Naive thymus-derived CD4-positive, alpha-beta T cell (primary cell): ENCODE results near the gene NDUFA5. TPM values are rescaled to one million over a fixed set of nuclear protein-coding genes. Genes with fewer than 3 reads are reported as not detected.

Experiments
- ATAC-seq: fragments of 150-1000 bp; cut with Tn5 transposase; 2 replicates; pipeline ENCODE4 v1.10.0; 2021; ENCODE audit warnings: mild to moderate bottlenecking, moderate library complexity
- CTCF ChIA-PET: fragments of 350-600 bp; sonication (Branson Sonifier 250); formaldehyde crosslinking; loops from one replicate; lab custom pipeline; 2021; ENCODE audit warnings: antibody characterized with exemption; lab: Charles Lee
- POLR2A ChIA-PET: fragments of 350-600 bp; sonication (Branson Sonifier 250); formaldehyde crosslinking; loops from one replicate; lab custom pipeline; 2021; ENCODE audit warnings: antibody characterized with exemption, inconsistent platforms; lab: Charles Lee
- DNase-seq, 9 donors: peaks; one replicate each; pipeline versions ENCODE4 v3.0.0 to v3.0.0-alpha.2; 2020 to 2022; ENCODE audit warnings: mixed read lengths in 1 of 9
- H3K27ac ChIP-seq: one replicate; pipeline ENCODE4 v1.7.0; 2013; ENCODE audit warnings: mild to moderate bottlenecking, low read depth, low read length, moderate library complexity
- H3K27me3 ChIP-seq, 2 donors: one replicate each; pipeline ENCODE4 v1.7.0; 2013; ENCODE audit warnings: low read length in 2 of 2, mild to moderate bottlenecking in 2 of 2, moderate library complexity in 2 of 2; ENCODE audit not compliant: control insufficient read depth in 2 of 2, insufficient read depth in 2 of 2
- H3K36me3 ChIP-seq, 3 experiments: 1 replicate in 2 of 3; 2 replicates in 1 of 3; pipeline ENCODE4 v1.7.0; 2013; ENCODE audit warnings: low read length in 3 of 3, mild to moderate bottlenecking in 3 of 3, moderate library complexity in 1 of 3; ENCODE audit not compliant: insufficient read depth in 3 of 3, control insufficient read depth in 2 of 3
- H3K4me1 ChIP-seq, 2 donors: one replicate each; pipeline ENCODE4 v1.7.0; 2013; ENCODE audit warnings: low read length in 2 of 2, mild to moderate bottlenecking in 2 of 2, moderate library complexity in 1 of 2; ENCODE audit not compliant: control insufficient read depth in 2 of 2, insufficient read depth in 2 of 2
- H3K4me3 ChIP-seq: 2 replicates; pipeline ENCODE4 v1.7.0; 2013; ENCODE audit warnings: mild to moderate bottlenecking, low read length
- H3K9me3 ChIP-seq, 3 experiments: 1 replicate in 2 of 3; 2 replicates in 1 of 3; pipeline ENCODE4 v1.7.0; 2013; ENCODE audit warnings: low read length in 3 of 3; ENCODE audit not compliant: control insufficient read depth in 2 of 3
- H3K27ac Mint-ChIP-seq, 9 donors: one replicate each; pipeline ENCODE4 v1.8.0; 2020 to 2022; ENCODE audit warnings: mixed read lengths in 9 of 9, mild to moderate bottlenecking in 8 of 9, moderate library complexity in 5 of 9, inconsistent platforms in 2 of 9
- H3K27me3 Mint-ChIP-seq, 5 donors: one replicate each; pipeline ENCODE4 v1.8.0; 2021 to 2022; ENCODE audit warnings: mixed read lengths in 5 of 5, mild to moderate bottlenecking in 1 of 5
- H3K36me3 Mint-ChIP-seq, 5 donors: one replicate each; pipeline ENCODE4 v1.8.0; 2020 to 2022; ENCODE audit warnings: mixed read lengths in 5 of 5, mild to moderate bottlenecking in 3 of 5, inconsistent platforms in 1 of 5
- H3K4me1 Mint-ChIP-seq, 7 donors: one replicate each; pipeline ENCODE4 v1.8.0; 2020 to 2022; ENCODE audit warnings: mixed read lengths in 7 of 7, mild to moderate bottlenecking in 3 of 7, inconsistent platforms in 1 of 7
- H3K4me3 Mint-ChIP-seq, 10 donors: one replicate each; pipeline ENCODE4 v1.8.0; 2020 to 2022; ENCODE audit warnings: mild to moderate bottlenecking in 10 of 10, mixed read lengths in 10 of 10, moderate library complexity in 6 of 10, inconsistent platforms in 2 of 10
- H3K9me3 Mint-ChIP-seq, 11 donors: one replicate each; pipeline ENCODE4 v1.8.0; 2020 to 2022; ENCODE audit warnings: mixed read lengths in 11 of 11, mild to moderate bottlenecking in 4 of 11, inconsistent platforms in 1 of 11, moderate library complexity in 1 of 11
- intact Hi-C, 2 donors: fragments of 100-400 bp; cut with micrococcal nuclease; formaldehyde crosslinking; loops; one replicate each; pipeline ENCODE4 v1.15.1; 2023
- polyA plus RNA-seq, 2 donors: library from polyadenylated mRNA; unstranded; fragments of 300-500 nt; fragmentation: Illumina TruSeq; gene quantifications; one replicate each; pipeline ENCODE4 v1.2.3, GENCODE V29; 2021
- total RNA-seq, 6 experiments: library from RNA in 5 of 6; stranded (reverse) in 5 of 6; gene quantifications; 1 replicate in 5 of 6; 2 replicates in 1 of 6; pipeline ENCODE4 v1.2.3 and lab custom pipeline; 2021 to 2026

The NDUFA5 gene
- total and polyA plus RNA-seq, 7 experiments from 2014 or later = 40.8 to 97.8 (median 62.5) TPM

DNA sequence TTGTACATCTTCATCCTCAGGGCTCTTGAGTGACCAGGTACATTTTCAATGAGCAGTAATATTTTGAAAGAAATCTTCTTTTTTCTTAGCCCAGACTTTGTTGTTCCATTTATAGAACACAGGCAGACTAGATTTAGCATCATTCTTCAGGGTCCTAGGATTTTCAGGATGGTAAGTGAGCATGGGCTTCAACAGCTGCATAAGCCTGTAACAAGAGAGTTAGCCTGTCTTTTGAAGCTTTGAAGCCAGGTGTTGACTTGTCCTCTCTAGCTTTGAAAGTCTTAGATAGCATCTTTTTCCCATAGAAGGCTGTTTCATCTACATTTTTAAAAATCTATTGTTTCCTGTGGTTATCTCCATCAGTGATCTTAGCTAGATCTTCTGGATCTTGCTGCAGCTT, 4.5 kb upstream of the NDUFA5 start:
- POLR2A ChIA-PET = no interaction called here
- ATAC-seq (no peak), DNase-seq (no peak)
- no peak overlapping the region for H3K27ac ChIP-seq
- no peaks in the 10 kb centered on the region for H3K36me3 ChIP-seq
- Mint-ChIP-seq H3K27ac (no peak overlapping the region), H3K36me3 (peaks cover 0 to 3% (median 0%) of the 10 kb centered on the region in 5 donors), H3K4me3 (no peak overlapping the region), H3K9me3 (no peaks in the 10 kb centered on the region), H3K27me3 (peaks cover 0 to 12% (median 6%) of the 10 kb centered on the region in 5 donors), H3K4me1 (peaks cover 0 to 5% (median 0%) of the 10 kb centered on the region in 7 donors)
- no peaks in the 10 kb centered on the region for H3K9me3 ChIP-seq
- H3K27me3 ChIP-seq = no peaks in the 10 kb centered on the region
- H3K4me1 ChIP-seq = peaks cover 0 to 3% of the 10 kb centered on the region in 2 donors
- H3K4me3 ChIP-seq = no peak overlapping the region
- intact Hi-C loops = no loop called here
- CTCF ChIA-PET = interaction anchor here (0.5 to 0.6 kb wide), 2 partner anchors 24 to 48 kb away, joined by 3 read pairs; no protein-coding TSS in a partner anchor

DNA sequence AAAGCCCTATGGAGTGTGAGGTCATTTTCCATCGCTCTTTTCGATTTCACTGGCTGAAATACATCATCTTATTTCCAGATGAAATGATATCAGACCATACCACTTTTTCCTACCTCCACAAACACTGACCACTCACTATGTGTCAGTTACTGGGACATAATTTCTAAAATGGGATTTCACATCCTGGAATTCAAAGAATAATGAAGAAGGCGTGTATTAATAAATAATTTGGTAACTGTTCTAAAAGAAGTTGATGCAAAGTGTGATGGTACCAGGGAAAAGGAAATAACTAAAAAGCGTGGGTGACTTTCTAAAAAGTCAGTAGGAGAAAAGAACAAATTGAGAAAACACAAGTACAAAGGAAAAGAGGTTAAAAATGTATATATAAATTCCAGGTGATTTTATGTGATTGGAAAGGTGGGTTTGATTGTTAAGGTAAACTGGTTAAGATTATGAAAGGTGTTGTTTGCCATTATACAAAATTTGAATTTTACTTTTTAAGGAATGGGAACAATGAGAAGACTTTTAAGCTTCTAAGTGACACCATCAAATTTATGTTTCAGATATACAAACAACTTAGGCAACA, 764 bp upstream of the NDUFA5 start:
- H3K36me3 Mint-ChIP-seq = peaks cover 0 to 5% (median 3%) of the 10 kb centered on the region in 5 donors
- Histone ChIP-seq H3K36me3 (no peaks in the 10 kb centered on the region), H3K27ac (peak overlapping the region; percentile 90), H3K27me3 (no peaks in the 10 kb centered on the region), H3K4me1 (peaks cover 13 to 15% of the 10 kb centered on the region in 2 donors), H3K9me3 (no peaks in the 10 kb centered on the region), H3K4me3 (peak overlapping the region; percentile 95)
- no peak for DNase-seq
- POLR2A ChIA-PET = interaction anchor here (0.8 to 2.6 kb wide), 7 partner anchors 9 to 191 kb away, joined by 3 to 21 read pairs (median 4); partner anchors contain the start of genes IQUB and WASL
- peak overlapping the region in 1 of 9 donors; percentile 3 for H3K27ac Mint-ChIP-seq
- CTCF ChIA-PET = interaction anchor here (0.8 to 0.9 kb wide), 2 partner anchors 19 to 64 kb away, joined by 3 read pairs; no protein-coding TSS in a partner anchor
- intact Hi-C loops = no loop called here
- H3K4me1 Mint-ChIP-seq = peaks cover 3 to 9% (median 5%) of the 10 kb centered on the region in 7 donors
- H3K9me3 Mint-ChIP-seq = no peaks in the 10 kb centered on the region
- ATAC-seq = no peak
- no peak overlapping the region for H3K4me3 Mint-ChIP-seq
- H3K27me3 Mint-ChIP-seq = peaks cover 0 to 6% (median 5%) of the 10 kb centered on the region in 5 donors

DNA sequence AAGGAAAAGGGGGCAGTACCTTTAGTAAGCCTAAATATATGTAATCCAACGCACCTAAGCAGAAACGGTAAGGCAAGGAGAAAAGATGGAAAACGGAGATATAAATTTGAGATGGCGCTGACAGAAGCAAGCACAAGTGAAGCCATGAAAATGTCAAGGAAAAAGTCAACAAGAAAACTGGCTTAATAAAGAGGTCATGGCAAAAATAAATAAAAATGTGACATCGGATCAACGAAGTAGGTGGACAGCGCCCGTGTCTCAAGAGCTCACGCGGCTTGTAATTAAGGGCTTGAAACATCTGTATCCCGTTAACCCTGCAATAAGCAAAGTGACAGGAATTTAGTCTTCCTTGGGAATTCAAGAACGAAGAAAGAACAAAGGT, 611 bp downstream of the NDUFA5 start:
- Mint-ChIP-seq H3K27me3 (peaks cover 0 to 6% (median 5%) of the 10 kb centered on the region in 5 donors), H3K27ac (no peak overlapping the region), H3K36me3 (peaks cover 4 to 18% (median 14%) of the 10 kb centered on the region in 5 donors), H3K4me1 (peaks cover 3 to 20% (median 14%) of the 10 kb centered on the region in 7 donors), H3K9me3 (peaks cover 0 to 2% (median 0%) of the 10 kb centered on the region in 11 donors), H3K4me3 (no peak overlapping the region)
- ChIA-PET CTCF (interaction anchor here (1.2 kb wide), 1 partner anchor 63 kb away, joined by 3 read pairs; no protein-coding TSS in a partner anchor), POLR2A (interaction anchor here (1.4 to 2.6 kb wide), 3 partner anchors 17 to 189 kb away, joined by 4 to 21 read pairs (median 7); partner anchors contain the start of gene IQUB)
- Histone ChIP-seq H3K9me3 (no peaks in the 10 kb centered on the region), H3K4me3 (peak overlapping the region; percentile 95), H3K36me3 (peaks cover 0 to 5% (median 0%) of the 10 kb centered on the region in 3 experiments), H3K27me3 (no peaks in the 10 kb centered on the region), H3K4me1 (peaks cover 13 to 15% of the 10 kb centered on the region in 2 donors), H3K27ac (peak overlapping the region; percentile 90)
- no peak for ATAC-seq
- DNase-seq = no peak
- intact Hi-C loops = loop anchor here (1.0 kb wide), 4 partner anchors 22 to 1372 kb away; partner anchors contain the start of genes POT1 (in 2 of the 2), WASL (in 2 of the 2) and IQUB (in 1 of the 2)

GRCh38 chr7:123555484-123555883, 2.1 kb downstream of the NDUFA5 start:
- intact Hi-C loops = no loop called here
- Histone ChIP-seq H3K9me3 (no peaks in the 10 kb centered on the region), H3K27ac (no peak overlapping the region), H3K27me3 (no peaks in the 10 kb centered on the region), H3K36me3 (peaks cover 0 to 5% (median 0%) of the 10 kb centered on the region in 3 experiments), H3K4me1 (peaks cover 13 to 15% of the 10 kb centered on the region in 2 donors), H3K4me3 (no peak overlapping the region)
- ATAC-seq (no peak), DNase-seq (no peak)
- ChIA-PET POLR2A (no interaction called here), CTCF (no interaction called here)
- H3K27ac Mint-ChIP-seq = no peak overlapping the region
- H3K36me3 Mint-ChIP-seq = peaks cover 4 to 23% (median 18%) of the 10 kb centered on the region in 5 donors
- no peak overlapping the region for H3K4me3 Mint-ChIP-seq
- H3K27me3 Mint-ChIP-seq = peaks cover 0 to 2% (median 0%) of the 10 kb centered on the region in 5 donors
- peaks cover 0 to 2% (median 0%) of the 10 kb centered on the region in 11 donors for H3K9me3 Mint-ChIP-seq
- H3K4me1 Mint-ChIP-seq = peaks cover 3 to 24% (median 17%) of the 10 kb centered on the region in 7 donors

DNA sequence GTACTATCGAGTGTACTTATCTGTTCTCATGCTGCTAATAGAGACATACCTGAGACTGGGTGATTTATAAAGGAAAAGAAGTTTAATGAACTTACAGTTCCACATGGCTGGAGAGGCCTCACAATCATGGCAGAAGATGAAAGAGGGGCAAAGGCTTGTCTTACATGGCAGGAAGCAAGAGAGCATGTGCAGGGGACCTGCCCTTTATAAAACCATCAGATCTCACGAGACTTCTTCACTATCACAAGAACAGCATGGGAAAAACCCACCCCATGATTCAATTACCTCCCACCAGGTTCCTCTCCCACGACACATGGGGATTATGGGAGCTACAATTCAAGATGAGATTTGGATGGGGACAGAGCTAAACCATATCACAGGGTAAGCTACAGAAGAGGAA, 4.5 kb downstream of the NDUFA5 start:
- ChIA-PET POLR2A (no interaction called here), CTCF (no interaction called here)
- Mint-ChIP-seq H3K27ac (peak overlapping the region in 1 of 9 donors; percentile 3), H3K27me3 (no peaks in the 10 kb centered on the region), H3K9me3 (peaks cover 0 to 2% (median 0%) of the 10 kb centered on the region in 11 donors), H3K4me3 (peak overlapping the region in 1 of 10 donors; percentile 29), H3K36me3 (peaks cover 8 to 38% (median 30%) of the 10 kb centered on the region in 5 donors), H3K4me1 (peaks cover 8 to 47% (median 37%) of the 10 kb centered on the region in 7 donors)
- DNase-seq = no peak
- no peaks in the 10 kb centered on the region for H3K27me3 ChIP-seq
- H3K27ac ChIP-seq = no peak overlapping the region
- intact Hi-C loops = no loop called here
- peaks cover 7 to 20% (median 13%) of the 10 kb centered on the region in 3 experiments for H3K36me3 ChIP-seq
- no peak for ATAC-seq
- H3K4me1 ChIP-seq = peaks cover 13% of the 10 kb centered on the region in 2 donors
- H3K9me3 ChIP-seq = no peaks in the 10 kb centered on the region
- H3K4me3 ChIP-seq = no peak overlapping the region

DNA sequence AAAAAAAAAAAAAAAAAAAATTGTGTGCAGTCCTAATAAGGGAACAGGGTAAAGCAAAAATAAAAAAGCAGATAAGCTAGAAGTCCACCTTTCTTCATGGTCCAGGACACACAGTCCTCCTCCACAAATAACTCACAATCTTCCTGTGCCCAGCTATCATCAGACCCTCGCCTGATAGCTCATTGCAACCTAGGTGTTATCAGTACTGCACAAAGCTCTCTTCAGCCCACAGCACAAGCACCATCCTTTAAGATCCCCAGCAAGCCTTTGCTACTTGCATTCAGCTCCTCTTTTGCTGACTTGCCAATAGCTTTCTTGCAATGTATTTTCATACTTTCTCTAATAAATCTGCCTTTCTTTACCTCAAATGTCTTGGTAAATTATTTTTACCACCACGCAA, 5.0 kb downstream of the NDUFA5 start:
- Histone ChIP-seq H3K4me1 (peaks cover 12 to 13% of the 10 kb centered on the region in 2 donors), H3K27ac (no peak overlapping the region), H3K4me3 (no peak overlapping the region), H3K9me3 (no peaks in the 10 kb centered on the region), H3K36me3 (peaks cover 7 to 24% (median 14%) of the 10 kb centered on the region in 3 experiments), H3K27me3 (no peaks in the 10 kb centered on the region)
- ATAC-seq (no peak), DNase-seq (no peak)
- H3K9me3 Mint-ChIP-seq = peaks cover 0 to 2% (median 0%) of the 10 kb centered on the region in 11 donors
- no peak overlapping the region for H3K4me3 Mint-ChIP-seq
- intact Hi-C loops = no loop called here
- peaks cover 9 to 40% (median 31%) of the 10 kb centered on the region in 5 donors for H3K36me3 Mint-ChIP-seq
- H3K27me3 Mint-ChIP-seq = no peaks in the 10 kb centered on the region
- peaks cover 9 to 51% (median 41%) of the 10 kb centered on the region in 7 donors for H3K4me1 Mint-ChIP-seq
- H3K27ac Mint-ChIP-seq = no peak overlapping the region
- ChIA-PET POLR2A (no interaction called here), CTCF (interaction anchor here (0.7 to 0.9 kb wide), 2 partner anchors 58 to 175 kb away, joined by 3 to 5 read pairs; no protein-coding TSS in a partner anchor)
